GM23248 (cell line): ENCODE results near the gene CREB1. TPM values are rescaled to one million over a fixed set of nuclear protein-coding genes. Genes with fewer than 3 reads are reported as not detected.

Experiments used
- DNase-seq: peaks from one replicate; pipeline ENCODE4 v3.0.0-alpha.2; 2015
- H2AFZ ChIP-seq: fragments of 200-600 bp; sonication (generic); 2 replicates; pipeline ENCODE4 v1.6.1; 2016; ENCODE audit warnings: antibody characterized with exemption
- H3F3A ChIP-seq: fragments of 200-600 bp; sonication (generic); 2 replicates; pipeline ENCODE4 v1.6.1; 2016; ENCODE audit warnings: mild to moderate bottlenecking, antibody characterized with exemption, mixed run types; ENCODE audit not compliant: insufficient read depth
- H3K27ac ChIP-seq: fragments of 200-600 bp; sonication (generic); 2 replicates; pipeline ENCODE4 v1.5.1; 2016; ENCODE audit warnings: mild to moderate bottlenecking
- H3K27me3 ChIP-seq: fragments of 200-600 bp; sonication (generic); replicated peaks from 2 replicates; pipeline ENCODE4 v1.6.1; 2016; ENCODE audit warnings: mild to moderate bottlenecking; ENCODE audit not compliant: insufficient read depth
- H3K36me3 ChIP-seq: fragments of 200-600 bp; sonication (generic); 2 replicates; pipeline ENCODE4 v1.6.1; 2016; ENCODE audit warnings: low read depth, mild to moderate bottlenecking
- H3K4me1 ChIP-seq: fragments of 200-600 bp; sonication (generic); 2 replicates; pipeline ENCODE4 v1.6.1; 2016; ENCODE audit warnings: mild to moderate bottlenecking; ENCODE audit not compliant: insufficient read depth
- H3K4me2 ChIP-seq: fragments of 200-600 bp; sonication (generic); one replicate; pipeline ENCODE4 v1.6.1; 2016; ENCODE audit warnings: mild to moderate bottlenecking; ENCODE audit not compliant: unreplicated experiment
- H3K4me3 ChIP-seq: fragments of 200-600 bp; sonication (generic); 2 replicates; pipeline ENCODE4 v1.5.1; 2016; ENCODE audit warnings: mild to moderate bottlenecking
- H3K79me2 ChIP-seq: fragments of 200-600 bp; sonication (generic); 2 replicates; pipeline ENCODE4 v1.6.1; 2016; ENCODE audit warnings: mild to moderate bottlenecking; ENCODE audit not compliant: insufficient read depth
- H3K9ac ChIP-seq: fragments of 200-600 bp; sonication (generic); 2 replicates; pipeline ENCODE4 v1.6.1; 2016; ENCODE audit warnings: mild to moderate bottlenecking
- H3K9me2 ChIP-seq: fragments of 200-600 bp; sonication (generic); 2 replicates; pipeline ENCODE4 v1.6.1; 2016; ENCODE audit warnings: mixed run types, mild to moderate bottlenecking, moderate library complexity; ENCODE audit not compliant: insufficient read depth
- H3K9me3 ChIP-seq: fragments of 200-600 bp; sonication (generic); one replicate; pipeline ENCODE4 v1.6.1; 2017; ENCODE audit warnings: low read depth
- H4K20me1 ChIP-seq: fragments of 200-600 bp; sonication (generic); 2 replicates; pipeline ENCODE4 v1.6.0; 2016; ENCODE audit not compliant: insufficient read depth
- EZH2 ChIP-seq: fragments of 200-600 bp; sonication (generic); IDR thresholded peaks from 2 replicates; pipeline ENCODE4 v1.6.1; 2018; ENCODE audit warnings: antibody characterized with exemption, mild to moderate bottlenecking; ENCODE audit not compliant: insufficient read depth, poor library complexity, severe bottlenecking
- EZH2phosphoT487 ChIP-seq: fragments of 200-600 bp; sonication (generic); IDR thresholded peaks from 2 replicates; pipeline ENCODE4 v1.6.1; 2018; ENCODE audit warnings: antibody characterized with exemption, moderate library complexity, mild to moderate bottlenecking, low read depth; ENCODE audit not compliant: insufficient read depth
- WGBS, 2 experiments: methylation state at CpG; one replicate each; pipeline ENCODE4 v1.1.6; 2015 to 2017; ENCODE audit warnings: low lambda C conversion rate in 2 of 2, low coverage in 1 of 2; ENCODE audit errors: missing lambda C conversion rate in 2 of 2; 5-methylcytosine and 5-hydroxymethylcytosine counted together
- in situ Hi-C: fragments of 300-500 bp; cut with MboI; formaldehyde crosslinking; loops from 2 replicates; pipeline ENCODE4 v1.15.0; 2020
- polyA plus RNA-seq: library from polyadenylated mRNA; unstranded; fragments of >200 nt; fragmentation: Nextera tagmentation; extraction: Ambion mirVana; gene quantifications from 2 replicates; pipeline ENCODE4 v1.2.1, GENCODE V29; 2016
- total RNA-seq: library from RNA; depleted of rRNA; stranded (reverse); fragments of >200 nt; shearing (Covaris generic); gene quantifications from 2 replicates; pipeline ENCODE4 v1.2.3, GENCODE V29; 2014

The CREB1 gene
- total and polyA plus RNA-seq, 2 experiments from 2014 or later: 37.7 to 71.8 TPM

GRCh38 chr2:207617011-207617671 is 87.4 kb downstream of the CREB1 start:
- Histone ChIP-seq H3K4me1 (peaks cover 27% of the 10 kb centered on the region), H3K4me3 (peak overlapping the region; percentile 49), H3K79me2 (no peaks in the 10 kb centered on the region), H2AFZ (peak overlapping the region; percentile 20), H3K27me3 (no peaks in the 10 kb centered on the region), H4K20me1 (no peaks in the 10 kb centered on the region), H3K9ac (peak overlapping the region; percentile 75), H3K4me2 (peak overlapping the region; percentile 80), H3K9me2 (no peaks in the 10 kb centered on the region), H3F3A (peaks cover 27% of the 10 kb centered on the region), H3K9me3 (no peaks in the 10 kb centered on the region), H3K27ac (peak overlapping the region; percentile 97), H3K36me3 (0 out of 2 replicates have a peak, but pooled peaks cover 3% of the 10 kb centered on the region)
- WGBS, 2 experiments: 15 to 18% methylated on average over 6 of the region's 6 CpGs
- in situ Hi-C loops: no loop called here
- TF ChIP-seq EZH2phosphoT487 (no peak), EZH2 (no peak)
- peak; percentile 86 for DNase-seq

- no peak overlapping the region for H3K4me2 ChIP-seq
- no peaks in the 10 kb centered on the region for H3K27me3 ChIP-seq
- H3K27ac ChIP-seq: no peak overlapping the region
- no peaks in the 10 kb centered on the region for H3K9me3 ChIP-seq
- H3K4me1 ChIP-seq: peaks cover 34% of the 10 kb centered on the region
- in situ Hi-C loops: no loop called here
- TF ChIP-seq EZH2phosphoT487 (no peak), EZH2 (no peak)
- no peak overlapping the region for H3K4me3 ChIP-seq
- no peaks in the 10 kb centered on the region for H4K20me1 ChIP-seq
- DNase-seq: no peak
- no peak overlapping the region for H3K9ac ChIP-seq
- H2AFZ ChIP-seq: no peak overlapping the region
- H3K36me3 ChIP-seq: 0 out of 2 replicates have a peak, but pooled peaks cover 2% of the 10 kb centered on the region
- H3K79me2 ChIP-seq: peaks cover 10% of the 10 kb centered on the region; the same call in 1 of the 2 replicates
- H3K9me2 ChIP-seq: no peaks in the 10 kb centered on the region
- 63 to 65% methylated on average over 4 of the region's 4 CpGs for WGBS, 2 experiments
- H3F3A ChIP-seq: peaks cover 27% of the 10 kb centered on the region
Measured at GRCh38 chr2:207619764-207620203, 90.0 kb downstream of the CREB1 start.

- Histone ChIP-seq H3K4me1 (peaks cover 23% of the 10 kb centered on the region), H3K27ac (no peak overlapping the region), H3F3A (peaks cover 16% of the 10 kb centered on the region), H3K9me3 (no peaks in the 10 kb centered on the region), H3K36me3 (no peaks in the 10 kb centered on the region), H2AFZ (no peak overlapping the region), H4K20me1 (no peaks in the 10 kb centered on the region), H3K4me2 (no peak overlapping the region), H3K9me2 (no peaks in the 10 kb centered on the region), H3K79me2 (peaks cover 10% of the 10 kb centered on the region; the same call in 1 of the 2 replicates), H3K27me3 (no peaks in the 10 kb centered on the region), H3K4me3 (no peak overlapping the region), H3K9ac (no peak overlapping the region)
- TF ChIP-seq EZH2phosphoT487 (no peak), EZH2 (no peak)
- in situ Hi-C loops: no loop called here
- 96 to 98% methylated on average over 10 of the region's 10 CpGs for WGBS, 2 experiments
- no peak for DNase-seq
Measured at GRCh38 chr2:207621501-207622039, 91.8 kb downstream of the CREB1 start.

GRCh38 chr2:207624185-207625013 is 94.6 kb downstream of the CREB1 start:
- H3K4me2 ChIP-seq: peak overlapping the region; percentile 88
- H3K27ac ChIP-seq: peak overlapping the region; percentile 69
- no peaks in the 10 kb centered on the region for H4K20me1 ChIP-seq
- H3K4me3 ChIP-seq: peak overlapping the region; percentile 78
- TF ChIP-seq EZH2phosphoT487 (no peak), EZH2 (no peak)
- no peaks in the 10 kb centered on the region for H3K9me3 ChIP-seq
- peak overlapping the region; percentile 89 for H2AFZ ChIP-seq
- H3F3A ChIP-seq: peaks cover 10% of the 10 kb centered on the region; the same call in 1 of the 2 replicates
- DNase-seq: peak; percentile 82
- no peaks in the 10 kb centered on the region for H3K27me3 ChIP-seq
- no peaks in the 10 kb centered on the region for H3K36me3 ChIP-seq
- in situ Hi-C loops: no loop called here
- H3K9ac ChIP-seq: peak overlapping the region; percentile 84
- peaks cover 10% of the 10 kb centered on the region; the same call in 1 of the 2 replicates for H3K79me2 ChIP-seq
- no peaks in the 10 kb centered on the region for H3K9me2 ChIP-seq
- peaks cover 7% of the 10 kb centered on the region; the same call in 1 of the 2 replicates for H3K4me1 ChIP-seq
- WGBS, 2 experiments: 3 to 4% methylated on average over 41 to 47 of the region's 47 CpGs
